Measurements from ENCODE around the gene TMEM169.

TMEM169 gene

GRCh38 chr2:216081487-216082116, at the start of gene TMEM169, which contains the start of gene PECR:
Gene TMEM169, plus strand, starts transcription at chr2:216081919. Its CDS starts 14,045 bp downstream, at chr2:216095964.
Gene PECR, minus strand, starts transcription at chr2:216081809. Its CDS starts 68 bp downstream, at chr2:216081741.
- DNase-seq, result peak; percentile 78

GRCh38 chr2:216031960-216032689, 49.6 kb upstream of the TMEM169 start:
- DNase-seq, result no peak

- no peak for DNase-seq
Measured at GRCh38 chr2:216033403-216033802, 48.3 kb upstream of the TMEM169 start.

- DNase-seq, result peak; percentile 12
Measured at GRCh38 chr2:216034065-216034464, 47.7 kb upstream of the TMEM169 start.

- DNase-seq, result no peak
Measured at GRCh38 chr2:216039918-216040317, 41.8 kb upstream of the TMEM169 start.

GRCh38 chr2:216041438-216041837, 40.3 kb upstream of the TMEM169 start:
- DNase-seq, result no peak

GRCh38 chr2:216043949-216044348, 37.8 kb upstream of the TMEM169 start:
- no peak for DNase-seq

GRCh38 chr2:216044883-216045486, 36.7 kb upstream of the TMEM169 start:
- DNase-seq, result no peak

GRCh38 chr2:216047397-216047796, 34.3 kb upstream of the TMEM169 start:
- DNase-seq, result no peak

- no peak for DNase-seq
Measured at GRCh38 chr2:216049452-216049851, 32.3 kb upstream of the TMEM169 start.

GRCh38 chr2:216051350-216051749, 30.4 kb upstream of the TMEM169 start:
- no peak for DNase-seq

- no peak for DNase-seq
Measured at GRCh38 chr2:216052420-216052819, 29.3 kb upstream of the TMEM169 start.

- DNase-seq, result no peak
Measured at GRCh38 chr2:216055680-216056079, 26.0 kb upstream of the TMEM169 start.

GRCh38 chr2:216056739-216057138, 25.0 kb upstream of the TMEM169 start:
- no peak for DNase-seq

GRCh38 chr2:216057688-216058193, 24.0 kb upstream of the TMEM169 start:
- DNase-seq, result no peak

GRCh38 chr2:216059233-216059834, 22.4 kb upstream of the TMEM169 start:
- no peak for DNase-seq

GRCh38 chr2:216064014-216064630, 17.6 kb upstream of the TMEM169 start:
- no peak for DNase-seq

GRCh38 chr2:216064665-216065064, 17.1 kb upstream of the TMEM169 start:
- DNase-seq, result no peak

GRCh38 chr2:216066230-216066629, 15.5 kb upstream of the TMEM169 start:
- DNase-seq, result no peak

GRCh38 chr2:216069028-216069427, 12.7 kb upstream of the TMEM169 start:
- DNase-seq, result no peak

GRCh38 chr2:216070195-216070594, 11.5 kb upstream of the TMEM169 start:
- no peak for DNase-seq

GRCh38 chr2:216071111-216071851, 10.4 kb upstream of the TMEM169 start:
- no peak for DNase-seq

Measured in NCI-H2171 (cell line).